ENCODE results near the gene ANTXR1.

GRCh38 chr2:69186614-69187013 is 173.6 kb downstream of the ANTXR1 start:
- TF ChIP-seq CHD2 (IDR thresholded peaks at IDR 0.05; ENCODE audit: low read length) (no peak), CTCF (IDR thresholded peaks at IDR 0.05; ENCODE audit: control extremely low read depth in 1 of 3, insufficient read depth in 1 of 3, low read depth in 1 of 3, low read length in 3 of 3) (no peak), YY1 (IDR thresholded peaks at IDR 0.05; ENCODE audit: low read depth, low read length) (no peak), POLR2AphosphoS5 (IDR thresholded peaks at IDR 0.05; ENCODE audit: low read depth, low read length) (no peak), E2F6 (IDR thresholded peaks at IDR 0.05) (no peak), EZH2 (IDR thresholded peaks at IDR 0.05; ENCODE audit: low read depth, low read length, severe bottlenecking) (no peak)

Data from H1 (cell line).